HG03060 (cell line): ENCODE measurements around the gene CAV1.
A peak's percentile ranks its signal among the peaks of the same experiment; 100 is the strongest.

Experiments
- ATAC-seq: cut with Tn5 transposase; IDR thresholded peaks from one replicate; pipeline ENCODE4 v1.9.1; 2021; ENCODE audit warnings: low read depth, moderate number of reproducible peaks; ENCODE audit not compliant: unreplicated experiment

The CAV1 gene

DNA sequence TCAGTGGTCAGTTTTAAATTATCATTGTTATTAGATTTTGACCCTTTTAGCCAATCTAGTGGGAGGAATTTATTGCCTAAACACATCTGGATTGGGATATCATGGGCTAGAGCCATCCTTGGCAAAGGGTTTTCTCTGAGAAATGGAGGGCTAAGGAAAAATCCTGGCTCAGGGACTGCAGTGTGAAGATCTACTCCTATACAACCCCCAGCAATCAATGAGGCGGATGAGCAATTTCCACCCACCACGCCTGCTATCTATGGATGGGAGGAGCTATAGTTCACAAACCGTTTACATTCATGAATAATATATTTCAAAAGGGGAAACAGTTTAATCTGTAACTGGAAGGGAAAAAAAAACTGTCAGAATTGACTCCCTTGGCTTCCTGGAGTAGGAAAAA is 2.7 kb downstream of the CAV1 start:
- ATAC-seq, result no peak

DNA sequence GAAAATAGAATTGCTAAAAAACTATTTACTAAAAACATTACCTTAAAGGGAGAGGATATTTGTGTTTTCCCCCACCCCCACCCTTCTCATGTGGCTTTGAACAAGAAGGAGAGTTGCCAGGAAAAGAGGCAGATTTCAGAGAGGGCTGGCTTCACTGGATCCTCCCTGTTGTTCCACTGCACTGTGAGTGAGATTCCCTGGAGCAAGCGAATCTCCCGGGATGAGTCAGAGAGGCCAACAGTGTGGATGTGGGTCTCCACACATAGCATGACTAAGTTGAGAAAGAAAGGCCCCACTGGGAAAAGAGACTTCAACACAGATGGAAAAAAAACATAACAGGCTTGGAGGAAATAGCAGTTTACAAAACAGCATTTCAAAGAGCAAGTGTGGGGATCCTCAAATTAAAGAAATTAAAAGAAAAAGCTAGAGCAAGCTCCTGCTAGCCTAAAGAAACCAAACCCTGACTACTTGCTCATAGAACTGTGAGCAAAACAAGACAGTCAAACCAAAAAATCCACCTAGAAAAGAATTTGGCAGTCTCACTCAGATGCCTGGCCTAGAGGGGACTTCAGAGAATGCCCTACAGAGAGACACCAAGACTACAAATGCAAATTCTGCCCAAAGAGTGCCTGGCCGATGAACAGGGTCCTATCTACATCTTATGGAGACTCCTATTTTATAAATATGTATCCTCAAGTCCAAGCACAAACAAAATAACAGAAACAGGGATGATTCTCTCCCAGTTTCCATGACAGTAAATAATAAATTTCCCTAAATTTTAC is 3.4 kb downstream of the CAV1 start:
- ATAC-seq, result no peak

DNA sequence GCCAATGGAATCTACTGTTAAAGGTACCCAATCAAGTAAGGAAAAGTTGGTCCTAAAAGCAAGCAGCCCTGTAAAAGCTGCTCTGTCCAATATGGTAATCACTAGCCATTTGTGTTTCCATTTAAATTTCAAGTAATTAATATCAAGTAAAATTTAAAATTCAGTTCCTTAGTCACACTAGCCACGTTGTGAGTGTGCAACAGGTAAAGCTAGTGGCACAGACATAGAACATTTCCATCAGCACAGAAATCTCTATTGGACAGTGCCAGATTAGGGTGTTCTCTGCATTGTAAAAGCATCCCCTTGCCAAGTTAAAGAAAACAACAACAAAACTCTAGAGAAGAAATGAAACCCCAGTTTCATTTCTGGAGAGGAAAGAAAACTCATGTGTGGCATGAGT is 4.4 kb downstream of the CAV1 start:
- ATAC-seq, result no peak

- no peak for ATAC-seq
Measured at GRCh38 chr7:116530107-116530820, 5.4 kb downstream of the CAV1 start.

GRCh38 chr7:116532102-116532688 is 7.4 kb downstream of the CAV1 start:
- no peak for ATAC-seq

- ATAC-seq, result no peak
Measured at GRCh38 chr7:116534790-116535189, 10.0 kb downstream of the CAV1 start.

DNA sequence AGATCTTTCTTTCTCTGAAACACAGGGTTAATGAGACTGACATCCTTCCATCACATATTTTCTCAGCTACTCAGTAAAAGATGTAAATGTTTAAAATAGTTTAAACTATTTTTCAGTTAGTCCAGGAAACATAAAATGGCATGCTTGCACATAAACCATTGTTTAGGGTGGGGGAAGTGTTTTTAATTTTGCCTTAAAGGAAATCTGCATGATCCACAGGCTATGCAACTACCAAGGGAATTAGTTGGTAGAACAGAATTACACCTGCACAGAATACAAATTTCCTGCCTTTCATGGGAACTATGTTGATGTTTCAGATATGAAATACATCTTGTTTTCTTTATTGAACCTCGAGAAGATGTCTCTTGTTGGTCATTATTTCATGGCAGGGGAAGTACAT is 10.6 kb downstream of the CAV1 start:
- no peak for ATAC-seq

DNA sequence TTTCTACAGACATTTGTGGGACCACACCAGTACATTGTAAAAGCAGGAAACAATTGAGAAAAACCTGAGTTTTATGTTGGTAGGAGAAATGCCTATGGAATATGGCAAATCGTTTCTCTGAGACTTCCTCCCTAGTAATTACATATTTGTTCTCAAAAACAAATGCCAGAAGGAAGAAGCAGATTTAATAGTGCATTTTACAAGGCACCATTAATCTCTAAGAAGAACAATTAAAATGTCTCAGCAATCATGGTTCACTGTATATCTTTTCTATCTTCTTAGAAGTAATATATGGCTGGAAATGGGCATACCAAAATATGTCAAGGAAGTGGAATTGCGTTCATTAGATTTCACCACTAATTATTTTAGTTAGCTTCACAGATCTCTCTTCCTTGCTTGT is 13.3 kb downstream of the CAV1 start:
- ATAC-seq, result no peak

GRCh38 chr7:116539879-116540278 is 15.0 kb downstream of the CAV1 start:
- ATAC-seq, result no peak

DNA sequence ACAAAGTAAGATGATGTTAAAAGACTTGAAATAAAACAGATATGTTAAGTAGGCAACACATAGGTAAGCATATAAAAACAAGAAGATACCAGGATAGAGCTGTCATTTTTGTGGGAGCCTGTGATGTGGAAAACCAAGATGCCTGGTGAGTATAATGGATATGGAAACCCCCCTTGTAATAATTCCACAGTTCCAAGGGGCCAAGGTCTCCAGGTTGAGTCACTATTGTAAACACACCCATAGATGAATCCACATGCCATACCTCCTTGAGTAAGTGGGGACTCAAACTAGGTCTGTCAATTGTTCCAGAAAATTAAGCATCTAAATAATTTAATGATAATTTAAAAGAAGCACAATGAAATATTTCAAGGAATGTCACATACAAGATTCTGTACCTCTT is 15.9 kb downstream of the CAV1 start:
- ATAC-seq, result no peak

DNA sequence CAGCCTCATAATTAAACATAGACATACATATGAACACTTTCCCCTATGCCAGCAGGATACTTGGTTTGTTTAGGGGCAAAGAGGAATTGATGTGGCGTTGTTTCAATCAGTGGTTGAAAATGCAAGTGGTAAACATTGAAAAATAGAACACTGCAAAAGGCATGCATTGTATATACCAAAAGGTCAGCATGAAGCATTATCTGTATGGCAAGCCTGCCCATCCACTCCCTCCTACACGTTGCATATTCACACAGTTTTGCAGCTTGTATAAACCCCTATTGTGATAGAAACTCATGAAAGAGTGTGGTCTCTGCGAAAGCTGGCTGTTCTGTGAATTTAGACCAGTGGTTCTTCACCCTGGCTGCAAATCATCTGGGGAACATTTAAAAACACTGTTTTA is 17.1 kb downstream of the CAV1 start:
- ATAC-seq, result no peak

DNA sequence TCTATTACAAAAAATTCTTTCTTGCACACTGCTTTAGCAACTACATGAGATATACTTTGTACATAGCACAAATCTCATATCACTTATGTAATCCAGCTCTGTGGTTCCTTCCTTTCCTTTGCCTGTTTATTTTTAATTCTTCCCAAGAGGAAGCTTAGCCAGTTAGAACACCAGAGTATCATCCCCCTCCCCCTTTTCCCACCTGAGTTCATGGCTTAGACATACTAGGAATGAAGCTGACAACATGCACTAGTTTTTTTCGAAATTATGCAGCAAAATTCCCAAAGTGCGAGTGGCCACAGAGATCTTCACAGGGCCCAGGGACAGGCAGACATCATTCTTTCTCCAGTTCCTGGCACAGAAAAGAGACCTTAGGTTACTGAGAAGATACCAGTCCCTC is 17.8 kb downstream of the CAV1 start:
- no peak for ATAC-seq

- ATAC-seq, result no peak
Measured at GRCh38 chr7:116543664-116544063, 18.8 kb downstream of the CAV1 start.

GRCh38 chr7:116544487-116544886 is 19.7 kb downstream of the CAV1 start:
- ATAC-seq, result no peak

- ATAC-seq, result no peak
Measured at GRCh38 chr7:116545411-116545993, 20.7 kb downstream of the CAV1 start.

GRCh38 chr7:116546054-116546453 is 21.2 kb downstream of the CAV1 start:
- ATAC-seq, result no peak

GRCh38 chr7:116546916-116547315 is 22.1 kb downstream of the CAV1 start:
- no peak for ATAC-seq

GRCh38 chr7:116547347-116547746 is 22.5 kb downstream of the CAV1 start:
- no peak for ATAC-seq

DNA sequence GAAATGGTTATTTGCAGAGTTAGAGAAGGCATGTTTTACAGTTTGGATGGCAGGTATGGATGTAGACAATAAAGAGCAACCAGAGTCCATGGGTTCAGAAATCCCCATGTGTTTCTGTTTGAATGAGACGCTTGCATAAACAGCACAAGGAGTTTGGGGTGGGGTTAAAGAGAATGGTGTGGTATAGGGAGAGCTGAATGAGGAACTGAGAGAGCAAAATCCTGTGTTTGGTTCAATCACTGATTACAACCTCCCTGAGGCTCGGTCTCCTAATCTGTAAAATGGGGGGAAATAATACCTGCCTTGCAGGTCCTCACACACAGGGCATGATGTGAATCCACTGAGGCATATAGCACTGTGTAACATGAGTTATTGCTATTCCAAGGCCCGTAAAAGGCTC is 23.7 kb downstream of the CAV1 start:
- peak; percentile 84 for ATAC-seq

GRCh38 chr7:116549370-116549769 is 24.5 kb downstream of the CAV1 start:
- no peak for ATAC-seq

DNA sequence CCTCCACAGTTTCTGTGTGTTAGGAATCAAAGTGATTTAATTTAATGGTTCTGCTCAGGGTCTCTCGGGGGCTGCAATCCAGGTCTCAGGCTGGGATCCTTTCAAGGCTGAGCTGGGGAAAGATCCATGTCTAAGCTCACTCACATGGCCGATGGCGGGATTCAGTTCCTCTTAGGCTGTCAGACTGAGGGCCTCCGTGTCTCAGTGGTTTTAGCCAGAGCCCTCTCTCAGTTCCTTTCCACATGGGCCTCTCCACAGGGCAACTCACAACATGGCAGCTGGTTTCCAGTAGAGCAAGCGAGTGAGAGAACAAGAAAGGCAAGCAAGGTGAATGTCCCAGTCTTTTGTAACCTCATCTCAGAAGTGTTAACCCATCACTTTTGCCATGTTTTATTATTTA is 26.9 kb downstream of the CAV1 start:
- ATAC-seq, result no peak
